MM.1S (cell line): Measurements from ENCODE around the gene CYP4V2.

ENCODE experiments used
- DNase-seq: peaks from one replicate; pipeline ENCODE4 v3.0.0-alpha.2; 2015
- H2AFZ ChIP-seq: fragments of 300-600 bp; sonication (generic); 2 replicates; pipeline ENCODE4 v1.6.0; 2016; ENCODE audit warnings: antibody characterized with exemption, low read length
- H3F3A ChIP-seq: fragments of 300-600 bp; sonication (generic); 2 replicates; pipeline ENCODE4 v1.6.1; 2016; ENCODE audit warnings: mild to moderate bottlenecking, antibody characterized with exemption, low read length, moderate library complexity, mixed read lengths; ENCODE audit not compliant: insufficient read depth
- H3K27ac ChIP-seq: fragments of 300-600 bp; sonication (generic); 2 replicates; pipeline ENCODE4 v1.5.1; 2016; ENCODE audit warnings: mild to moderate bottlenecking, low read length
- H3K27me3 ChIP-seq: fragments of 300-600 bp; sonication (generic); replicated peaks from 2 replicates; pipeline ENCODE4 v1.6.0; 2016; ENCODE audit warnings: low read length; ENCODE audit not compliant: insufficient read depth
- H3K36me3 ChIP-seq: fragments of 300-600 bp; sonication (generic); replicated peaks from 2 replicates; pipeline ENCODE4 v1.6.1; 2016; ENCODE audit warnings: mild to moderate bottlenecking, low read length, mixed read lengths; ENCODE audit not compliant: insufficient read depth
- H3K4me1 ChIP-seq: fragments of 300-600 bp; sonication (generic); 2 replicates; pipeline ENCODE4 v1.6.1; 2016; ENCODE audit warnings: low read length, mixed read lengths
- H3K4me2 ChIP-seq: fragments of 300-600 bp; sonication (generic); 2 replicates; pipeline ENCODE4 v1.6.0; 2016; ENCODE audit warnings: low read depth, low read length
- H3K4me3 ChIP-seq: fragments of 300-600 bp; sonication (generic); 2 replicates; pipeline ENCODE4 v1.5.1; 2016; ENCODE audit warnings: low read length, mixed read lengths
- H3K79me2 ChIP-seq: fragments of 300-600 bp; sonication (generic); 2 replicates; pipeline ENCODE4 v1.6.1; 2016; ENCODE audit warnings: mixed run types, low read length, mixed read lengths
- H3K9ac ChIP-seq: fragments of 300-600 bp; sonication (generic); 2 replicates; pipeline ENCODE4 v1.6.1; 2016; ENCODE audit warnings: low read length, mixed read lengths
- H3K9me2 ChIP-seq: fragments of 300-600 bp; sonication (generic); replicated peaks from 2 replicates; pipeline ENCODE4 v1.6.1; 2016; ENCODE audit warnings: mild to moderate bottlenecking, low read length, mixed read lengths; ENCODE audit not compliant: insufficient read depth
- H3K9me3 ChIP-seq: fragments of 300-600 bp; sonication (generic); replicated peaks from 2 replicates; pipeline ENCODE4 v1.6.1; 2016; ENCODE audit warnings: mild to moderate bottlenecking, low read length, mixed read lengths; ENCODE audit not compliant: insufficient read depth
- H4K20me1 ChIP-seq: fragments of 300-600 bp; sonication (generic); 2 replicates; pipeline ENCODE4 v1.6.1; 2016; ENCODE audit warnings: mild to moderate bottlenecking, low read length, moderate library complexity, mixed read lengths; ENCODE audit not compliant: insufficient read depth
- CTCF ChIP-seq: fragments of 300-600 bp; sonication (generic); IDR thresholded peaks from 2 replicates; pipeline ENCODE4 v1.5.1; 2016; ENCODE audit warnings: antibody characterized with exemption, low read length, mixed read lengths
- EZH2 ChIP-seq: fragments of 300-600 bp; sonication (generic); optimal IDR thresholded peaks from 2 replicates; pipeline ENCODE3; 2017; ENCODE audit warnings: low read depth, mild to moderate bottlenecking, antibody characterized with exemption, low read length, mixed read lengths
- EZH2phosphoT487 ChIP-seq: fragments of 300-600 bp; sonication (generic); IDR thresholded peaks from 2 replicates; pipeline ENCODE4 v1.6.1; 2018; ENCODE audit warnings: antibody characterized with exemption, low read length

CYP4V2 gene

GRCh38 chr4:186228514-186228894 is 37.1 kb downstream of the CYP4V2 start:
- H3K4me2 ChIP-seq = no peak overlapping the region
- H3K27ac ChIP-seq = no peak overlapping the region
- no peaks in the 10 kb centered on the region for H3K4me1 ChIP-seq
- no peak for DNase-seq
- TF ChIP-seq EZH2phosphoT487 = no peak
- no peak for TF ChIP-seq EZH2
- TF ChIP-seq CTCF = no peak
- no peaks in the 10 kb centered on the region for H3F3A ChIP-seq
- no peak overlapping the region for H3K4me3 ChIP-seq
- H3K27me3 ChIP-seq = no peaks in the 10 kb centered on the region
- no peak overlapping the region for H3K9ac ChIP-seq
- no peak overlapping the region for H2AFZ ChIP-seq
- H3K9me2 ChIP-seq = no peaks in the 10 kb centered on the region; the same call in 1 of the 2 replicates
- no peaks in the 10 kb centered on the region for H4K20me1 ChIP-seq
- H3K36me3 ChIP-seq = no peaks in the 10 kb centered on the region
- H3K79me2 ChIP-seq = no peaks in the 10 kb centered on the region
- H3K9me3 ChIP-seq = no peaks in the 10 kb centered on the region

- no peaks in the 10 kb centered on the region for H3F3A ChIP-seq
- H3K4me1 ChIP-seq = no peaks in the 10 kb centered on the region
- no peak overlapping the region for H2AFZ ChIP-seq
- H3K4me2 ChIP-seq = no peak overlapping the region
- no peaks in the 10 kb centered on the region for H3K36me3 ChIP-seq
- TF ChIP-seq EZH2 = no peak
- TF ChIP-seq CTCF = no peak
- no peak for TF ChIP-seq EZH2phosphoT487
- no peak for DNase-seq
- no peak overlapping the region for H3K4me3 ChIP-seq
- no peaks in the 10 kb centered on the region; the same call in 1 of the 2 replicates for H3K9me2 ChIP-seq
- H3K79me2 ChIP-seq = no peaks in the 10 kb centered on the region
- H4K20me1 ChIP-seq = no peaks in the 10 kb centered on the region
- no peak overlapping the region for H3K27ac ChIP-seq
- H3K9ac ChIP-seq = no peak overlapping the region
- no peaks in the 10 kb centered on the region for H3K27me3 ChIP-seq
- H3K9me3 ChIP-seq = no peaks in the 10 kb centered on the region
These were observed 43.0 kb downstream of the CYP4V2 start for GRCh38 chr4:186234367-186234766.

GRCh38 chr4:186236126-186236525 is 44.8 kb downstream of the CYP4V2 start:
- Histone ChIP-seq H3K79me2 (no peaks in the 10 kb centered on the region), H3F3A (no peaks in the 10 kb centered on the region), H3K36me3 (no peaks in the 10 kb centered on the region), H3K4me3 (no peak overlapping the region), H3K27me3 (no peaks in the 10 kb centered on the region), H4K20me1 (no peaks in the 10 kb centered on the region), H3K9me2 (no peaks in the 10 kb centered on the region), H3K9ac (no peak overlapping the region), H3K27ac (no peak overlapping the region), H3K9me3 (no peaks in the 10 kb centered on the region), H3K4me1 (no peaks in the 10 kb centered on the region), H2AFZ (no peak overlapping the region), H3K4me2 (no peak overlapping the region)
- TF ChIP-seq EZH2phosphoT487 (no peak), CTCF (no peak), EZH2 (no peak)
- no peak for DNase-seq
